ENCODE data around the gene RBMX2. TPM values are rescaled to one million over a fixed set of nuclear protein-coding genes. Genes with fewer than 3 reads are reported as not detected.
"Not testable (repeated sequence)": the region's sequence is repeated elsewhere in the genome, so short reads cannot be mapped to it uniquely, and the experiment has no call there.

The RBMX2 gene, protein sequence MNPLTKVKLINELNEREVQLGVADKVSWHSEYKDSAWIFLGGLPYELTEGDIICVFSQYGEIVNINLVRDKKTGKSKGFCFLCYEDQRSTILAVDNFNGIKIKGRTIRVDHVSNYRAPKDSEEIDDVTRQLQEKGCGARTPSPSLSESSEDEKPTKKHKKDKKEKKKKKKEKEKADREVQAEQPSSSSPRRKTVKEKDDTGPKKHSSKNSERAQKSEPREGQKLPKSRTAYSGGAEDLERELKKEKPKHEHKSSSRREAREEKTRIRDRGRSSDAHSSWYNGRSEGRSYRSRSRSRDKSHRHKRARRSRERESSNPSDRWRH
- total RNA-seq (2012; rRNA removed): 15.9 and 22.6 TPM in 2 replicates

DNA sequence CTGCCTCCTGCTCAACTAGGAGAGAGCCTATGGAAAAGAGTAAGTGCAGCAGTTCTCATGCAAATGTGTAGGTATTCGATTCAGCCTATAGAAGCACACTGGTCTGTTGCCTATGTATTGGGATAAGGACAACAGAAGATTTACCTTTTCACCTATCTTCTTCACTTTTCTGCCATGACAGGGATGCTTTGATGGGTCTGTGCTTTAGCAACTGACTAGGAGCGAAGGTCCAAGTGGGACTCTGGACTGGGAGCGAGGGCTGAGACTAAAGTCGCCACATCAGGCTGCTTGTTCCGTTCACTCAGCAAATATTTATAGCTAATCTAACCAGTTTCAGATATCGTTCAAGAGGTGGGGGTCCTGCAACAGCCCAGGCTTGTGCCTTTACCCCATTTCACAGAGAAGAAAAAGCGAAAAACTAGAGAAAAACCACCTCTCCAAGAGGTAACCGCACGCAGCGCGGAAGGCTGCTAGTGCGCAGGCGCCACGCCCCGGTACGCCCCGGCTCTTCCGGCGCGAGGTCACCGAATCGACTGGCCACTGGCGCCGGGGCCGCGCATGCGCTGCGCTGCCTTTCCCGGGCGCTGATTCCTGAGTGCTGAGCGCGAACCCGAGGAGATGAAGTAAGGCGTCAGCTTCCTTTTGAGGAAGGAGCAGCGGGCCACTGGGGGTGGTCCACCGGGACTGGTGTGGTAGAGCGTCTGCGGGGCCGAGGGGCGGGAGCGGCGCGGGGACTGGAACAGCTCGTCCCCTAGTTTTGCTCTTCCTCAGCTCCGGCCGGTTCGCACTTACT is at the start of gene RBMX2:
TSS of gene RBMX2 (plus strand) at position 573 of the 793 bp plus-strand sequence. CDS start at position 619, 46 bp downstream.
- no peaks in the 10 kb centered on the region for H3K9me3 ChIP-seq (replicated peaks; ENCODE audit: low read length)
- peak within 1 kb of the TSS; percentile 68 for H3K4me3 ChIP-seq (ENCODE audit: low read length)
- peaks cover 3% of the 10 kb centered on the region for H3K4me1 ChIP-seq (ENCODE audit: control insufficient read depth, insufficient read depth, low read length)
- peak within 1 kb of the TSS; percentile 87 for H3K9ac ChIP-seq (ENCODE audit: low read depth, low read length)
- H3K27me3 ChIP-seq (ENCODE audit: control insufficient read depth, insufficient read depth, low read length): peaks cover 4% of the 10 kb centered on the region
- no peaks in the 10 kb centered on the region for H3K36me3 ChIP-seq (ENCODE audit: insufficient read depth, low read length)
- peak within 1 kb of the TSS; percentile 76 for H3K4me2 ChIP-seq (ENCODE audit: low read length)

GRCh38 chrX:130352050-130352449 is 49.7 kb upstream of the RBMX2 start:
- not testable (repeated sequence) for H3K4me2 ChIP-seq (ENCODE audit: low read length); H3K9me3 ChIP-seq (replicated peaks; ENCODE audit: low read length); H3K9ac ChIP-seq (ENCODE audit: low read depth, low read length); H3K36me3 ChIP-seq (ENCODE audit: insufficient read depth, low read length); H3K4me3 ChIP-seq (ENCODE audit: low read length); H3K27me3 ChIP-seq (ENCODE audit: control insufficient read depth, insufficient read depth, low read length); H3K4me1 ChIP-seq (ENCODE audit: control insufficient read depth, insufficient read depth, low read length)

GRCh38 chrX:130376077-130376476 is 25.7 kb upstream of the RBMX2 start:
- H3K4me2 ChIP-seq (ENCODE audit: low read length): no peak overlapping the region
- H3K4me1 ChIP-seq (ENCODE audit: control insufficient read depth, insufficient read depth, low read length): no peaks in the 10 kb centered on the region
- H3K9me3 ChIP-seq (replicated peaks; ENCODE audit: low read length): no peaks in the 10 kb centered on the region
- no peak overlapping the region for H3K4me3 ChIP-seq (ENCODE audit: low read length)
- peaks cover 2% of the 10 kb centered on the region for H3K27me3 ChIP-seq (ENCODE audit: control insufficient read depth, insufficient read depth, low read length)
- no peak overlapping the region for H3K9ac ChIP-seq (ENCODE audit: low read depth, low read length)
- no peaks in the 10 kb centered on the region for H3K36me3 ChIP-seq (ENCODE audit: insufficient read depth, low read length)

DNA sequence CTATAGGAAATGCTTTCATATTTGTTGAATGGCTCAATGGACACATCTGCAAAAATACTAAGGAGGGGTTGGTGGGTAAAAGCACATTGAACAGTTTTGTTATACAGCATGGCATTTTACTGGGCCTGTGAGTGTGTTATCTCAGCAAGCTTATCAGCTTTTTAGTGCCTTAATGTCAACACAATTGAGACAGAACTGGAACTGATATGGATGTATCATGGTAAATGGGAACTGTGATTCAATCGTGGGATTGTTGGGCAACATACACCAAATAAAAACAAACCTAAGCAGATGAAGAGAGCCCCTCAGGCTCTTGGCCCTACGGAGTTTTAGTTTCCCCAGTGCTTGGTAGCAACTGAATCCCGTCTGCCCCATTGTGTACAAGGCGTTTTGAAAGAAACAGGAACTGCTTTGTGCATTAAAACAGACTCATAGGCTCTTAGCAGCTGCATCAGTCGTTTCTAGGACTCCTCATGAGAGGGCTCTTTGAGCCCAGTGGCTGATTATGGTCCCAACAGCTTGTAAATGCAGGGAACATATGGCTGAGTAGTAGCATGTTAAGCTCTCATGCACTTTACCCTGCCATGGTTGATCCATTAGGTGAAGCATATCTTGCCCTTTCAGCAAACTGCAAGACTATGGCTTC is 23.6 kb upstream of the RBMX2 start:
- Histone ChIP-seq H3K4me1 (ENCODE audit: control insufficient read depth, insufficient read depth, low read length) (no peaks in the 10 kb centered on the region), H3K36me3 (ENCODE audit: insufficient read depth, low read length) (no peaks in the 10 kb centered on the region), H3K4me2 (ENCODE audit: low read length) (no peak overlapping the region), H3K4me3 (ENCODE audit: low read length) (no peak overlapping the region), H3K27me3 (ENCODE audit: control insufficient read depth, insufficient read depth, low read length) (peaks cover 2% of the 10 kb centered on the region), H3K9ac (ENCODE audit: low read depth, low read length) (no peak overlapping the region), H3K9me3 (replicated peaks; ENCODE audit: low read length) (no peaks in the 10 kb centered on the region)

- peaks cover 2% of the 10 kb centered on the region for H3K27me3 ChIP-seq (ENCODE audit: control insufficient read depth, insufficient read depth, low read length)
- H3K4me1 ChIP-seq (ENCODE audit: control insufficient read depth, insufficient read depth, low read length): no peaks in the 10 kb centered on the region
- H3K4me2 ChIP-seq (ENCODE audit: low read length): no peak within 1 kb of the TSS
- no peak within 1 kb of the TSS for H3K9ac ChIP-seq (ENCODE audit: low read depth, low read length)
- no peaks in the 10 kb centered on the region for H3K36me3 ChIP-seq (ENCODE audit: insufficient read depth, low read length)
- H3K4me3 ChIP-seq (ENCODE audit: low read length): no peak within 1 kb of the TSS
- H3K9me3 ChIP-seq (replicated peaks; ENCODE audit: low read length): no peaks in the 10 kb centered on the region
Measured at GRCh38 chrX:130385520-130385919, 16.3 kb upstream of the RBMX2 start, which contains the start of gene GPR119. TSS of gene GPR119 (minus strand) at chrX:130385674. CDS start at chrX:130385447, 227 bp downstream.

DNA sequence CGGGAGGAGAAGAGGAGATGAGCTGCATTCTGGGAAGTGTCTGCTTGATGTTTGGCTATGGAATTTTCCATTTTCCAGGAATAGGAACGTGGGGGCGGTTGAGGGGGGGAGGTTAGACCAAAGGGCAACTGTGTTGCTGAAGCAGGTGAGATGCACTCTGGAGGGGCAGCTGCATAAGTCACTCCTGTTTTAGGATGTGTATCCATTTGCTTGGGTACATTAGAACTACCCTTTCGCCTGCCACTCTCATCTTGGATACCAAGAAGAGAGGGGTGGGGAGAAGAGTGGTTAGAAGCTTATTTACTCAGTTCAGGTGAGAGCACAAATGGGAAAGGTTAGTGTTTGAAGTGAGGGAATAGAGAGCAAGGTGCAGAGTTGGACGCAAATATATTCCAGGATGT is 15.4 kb upstream of the RBMX2 start:
- H3K27me3 ChIP-seq (ENCODE audit: control insufficient read depth, insufficient read depth, low read length): peaks cover 2% of the 10 kb centered on the region
- no peak overlapping the region for H3K4me2 ChIP-seq (ENCODE audit: low read length)
- no peaks in the 10 kb centered on the region for H3K9me3 ChIP-seq (replicated peaks; ENCODE audit: low read length)
- no peak overlapping the region for H3K9ac ChIP-seq (ENCODE audit: low read depth, low read length)
- H3K4me1 ChIP-seq (ENCODE audit: control insufficient read depth, insufficient read depth, low read length): no peaks in the 10 kb centered on the region
- H3K36me3 ChIP-seq (ENCODE audit: insufficient read depth, low read length): no peaks in the 10 kb centered on the region
- no peak overlapping the region for H3K4me3 ChIP-seq (ENCODE audit: low read length)

DNA sequence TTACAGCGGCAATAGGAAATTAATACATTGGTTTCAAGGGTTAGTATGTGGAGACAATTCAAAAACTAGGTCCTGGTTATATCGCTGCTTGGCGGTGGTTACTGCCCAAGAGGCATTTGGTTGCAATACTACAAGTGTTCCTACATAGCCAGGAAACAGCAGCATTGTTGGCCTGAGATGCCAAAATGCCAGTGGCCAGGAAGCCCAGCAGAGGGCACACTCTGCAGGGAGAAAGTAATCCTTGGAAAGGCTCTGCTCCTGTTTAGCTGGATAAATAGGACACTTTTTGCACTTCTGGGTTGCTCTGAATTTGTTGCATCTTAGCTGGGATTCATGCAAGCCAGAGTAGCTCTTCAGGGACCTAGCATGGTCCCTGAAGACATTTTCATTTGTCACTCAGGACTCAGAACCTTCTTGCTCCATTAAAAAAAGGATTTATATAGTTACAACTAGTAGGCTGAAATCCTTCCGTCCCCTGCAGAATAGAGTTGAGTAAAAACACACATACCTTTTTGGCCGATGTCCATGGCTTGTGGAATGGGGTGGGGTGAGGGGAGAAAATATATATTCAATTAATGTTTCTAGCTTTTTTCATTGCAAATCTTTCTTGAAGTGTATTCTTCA is 8.2 kb upstream of the RBMX2 start:
- Histone ChIP-seq H3K4me1 (ENCODE audit: control insufficient read depth, insufficient read depth, low read length) (no peaks in the 10 kb centered on the region), H3K4me2 (ENCODE audit: low read length) (no peak overlapping the region), H3K27me3 (ENCODE audit: control insufficient read depth, insufficient read depth, low read length) (peaks cover 25% of the 10 kb centered on the region), H3K4me3 (ENCODE audit: low read length) (no peak overlapping the region), H3K9ac (ENCODE audit: low read depth, low read length) (no peak overlapping the region), H3K36me3 (ENCODE audit: insufficient read depth, low read length) (no peaks in the 10 kb centered on the region), H3K9me3 (replicated peaks; ENCODE audit: low read length) (no peaks in the 10 kb centered on the region)

GRCh38 chrX:130395341-130395740 is 6.4 kb upstream of the RBMX2 start:
- H3K4me2 ChIP-seq (ENCODE audit: low read length): no peak overlapping the region
- no peak overlapping the region for H3K4me3 ChIP-seq (ENCODE audit: low read length)
- H3K36me3 ChIP-seq (ENCODE audit: insufficient read depth, low read length): no peaks in the 10 kb centered on the region
- H3K9ac ChIP-seq (ENCODE audit: low read depth, low read length): no peak overlapping the region
- H3K4me1 ChIP-seq (ENCODE audit: control insufficient read depth, insufficient read depth, low read length): no peaks in the 10 kb centered on the region
- H3K9me3 ChIP-seq (replicated peaks; ENCODE audit: low read length): no peaks in the 10 kb centered on the region
- H3K27me3 ChIP-seq (ENCODE audit: control insufficient read depth, insufficient read depth, low read length): peaks cover 25% of the 10 kb centered on the region

GRCh38 chrX:130402208-130402684 is 459 bp downstream of the RBMX2 start:
- Histone ChIP-seq H3K4me2 (ENCODE audit: low read length) (peak overlapping the region; percentile 76), H3K4me3 (ENCODE audit: low read length) (peak overlapping the region; percentile 68), H3K4me1 (ENCODE audit: control insufficient read depth, insufficient read depth, low read length) (peaks cover 3% of the 10 kb centered on the region), H3K9ac (ENCODE audit: low read depth, low read length) (peak overlapping the region; percentile 87), H3K27me3 (ENCODE audit: control insufficient read depth, insufficient read depth, low read length) (no peaks in the 10 kb centered on the region), H3K9me3 (replicated peaks; ENCODE audit: low read length) (no peaks in the 10 kb centered on the region), H3K36me3 (ENCODE audit: insufficient read depth, low read length) (no peaks in the 10 kb centered on the region)

DNA sequence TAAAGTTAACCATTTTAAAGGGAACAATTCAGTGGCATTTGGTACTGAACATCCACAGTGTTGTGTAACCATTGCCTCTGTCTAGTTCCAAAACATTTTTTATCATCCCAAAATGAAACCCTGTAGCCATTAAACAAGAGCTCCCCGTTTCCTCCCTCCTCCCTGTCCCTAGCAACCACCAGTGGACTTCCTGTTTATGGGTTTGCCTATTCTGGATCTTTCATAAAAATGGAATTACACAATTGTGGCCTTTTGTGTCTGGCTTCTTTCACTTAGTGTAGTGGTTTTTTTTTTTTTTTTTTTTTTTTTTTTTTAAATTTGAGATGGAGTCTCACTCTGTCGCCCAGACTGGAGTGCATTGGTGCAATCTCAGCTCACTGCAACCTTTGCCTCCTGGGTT is 11.6 kb downstream of the RBMX2 start:
- Histone ChIP-seq H3K9ac (ENCODE audit: low read depth, low read length) (no peak overlapping the region), H3K4me2 (ENCODE audit: low read length) (no peak overlapping the region), H3K9me3 (replicated peaks; ENCODE audit: low read length) (no peaks in the 10 kb centered on the region), H3K27me3 (ENCODE audit: control insufficient read depth, insufficient read depth, low read length) (no peaks in the 10 kb centered on the region), H3K4me3 (ENCODE audit: low read length) (no peak overlapping the region), H3K36me3 (ENCODE audit: insufficient read depth, low read length) (peaks cover 5% of the 10 kb centered on the region), H3K4me1 (ENCODE audit: control insufficient read depth, insufficient read depth, low read length) (no peaks in the 10 kb centered on the region)

DNA sequence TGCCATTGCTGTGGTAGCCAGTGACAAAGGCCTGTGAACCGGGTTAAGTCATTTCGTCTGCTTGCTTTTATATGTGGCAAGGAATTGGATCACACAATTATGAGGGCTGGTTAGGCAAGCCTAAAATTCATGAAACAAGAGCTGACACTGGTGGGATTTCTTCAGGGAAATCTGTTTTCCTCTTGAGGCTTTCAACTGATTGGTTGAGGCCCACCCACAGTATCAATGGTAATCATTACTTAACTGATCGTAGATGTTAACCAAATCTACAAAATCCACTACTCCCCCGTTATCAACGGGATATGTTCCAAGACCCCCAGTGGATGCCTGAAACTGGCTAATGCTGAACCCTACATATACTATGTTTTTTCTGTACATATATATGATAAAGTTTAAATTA is 13.0 kb downstream of the RBMX2 start:
- Histone ChIP-seq H3K4me3 (ENCODE audit: low read length) (no peak overlapping the region), H3K36me3 (ENCODE audit: insufficient read depth, low read length) (peaks cover 3% of the 10 kb centered on the region), H3K9me3 (replicated peaks; ENCODE audit: low read length) (no peaks in the 10 kb centered on the region)

More for the DNA sequence above, 13.0 kb downstream of the RBMX2 start:
- Histone ChIP-seq H3K4me1 (ENCODE audit: control insufficient read depth, insufficient read depth, low read length) (no peaks in the 10 kb centered on the region), H3K9ac (ENCODE audit: low read depth, low read length) (no peak overlapping the region), H3K4me2 (ENCODE audit: low read length) (no peak overlapping the region), H3K27me3 (ENCODE audit: control insufficient read depth, insufficient read depth, low read length) (no peaks in the 10 kb centered on the region)
